ENCODE data around the gene EVC2.
"Not testable (repeated sequence)": the region's sequence is repeated elsewhere in the genome, so short reads cannot be mapped to it uniquely, and the experiment has no call there.

EVC2 gene

GRCh38 chr4:5609306-5610007 lies 98.9 kb downstream of the EVC2 start:
- Mint-ChIP-seq H3K36me3 (ENCODE audit: insufficient read depth) (no peaks in the 10 kb centered on the region), H3K4me1 (ENCODE audit: low read depth in 2 of 2) (no peaks in the 10 kb centered on the region), H3K27me3 (no peaks in the 10 kb centered on the region), H3K4me3 (no peak overlapping the region), H3K27ac (no peak overlapping the region), H3K9me3 (no peaks in the 10 kb centered on the region)
- no peak for ATAC-seq (replicated peaks)
- no peak for DNase-seq

GRCh38 chr4:5593828-5594227 lies 114.5 kb downstream of the EVC2 start:
- not testable (repeated sequence) for H3K4me1 Mint-ChIP-seq (ENCODE audit: low read depth in 2 of 2); H3K9me3 Mint-ChIP-seq; H3K27ac Mint-ChIP-seq; ATAC-seq (replicated peaks); H3K4me3 Mint-ChIP-seq; DNase-seq; H3K36me3 Mint-ChIP-seq (ENCODE audit: insufficient read depth)
- peaks cover 11 to 12% of the 10 kb centered on the region in 2 donors for H3K27me3 Mint-ChIP-seq

GRCh38 chr4:5592272-5592671 lies 116.1 kb downstream of the EVC2 start:
- no peak overlapping the region for H3K27ac Mint-ChIP-seq
- ATAC-seq (replicated peaks) (no peak), DNase-seq (no peak)
- no peak overlapping the region for H3K4me3 Mint-ChIP-seq
- H3K27me3 Mint-ChIP-seq, result peaks cover 11 to 12% of the 10 kb centered on the region in 2 donors
- H3K4me1 Mint-ChIP-seq (ENCODE audit: low read depth in 2 of 2), result no peaks in the 10 kb centered on the region
- H3K36me3 Mint-ChIP-seq (ENCODE audit: insufficient read depth), result no peaks in the 10 kb centered on the region
- peaks cover 7 to 8% of the 10 kb centered on the region in 2 donors for H3K9me3 Mint-ChIP-seq

GRCh38 chr4:5589495-5589894 lies 118.9 kb downstream of the EVC2 start:
- H3K4me1 Mint-ChIP-seq (ENCODE audit: low read depth in 2 of 2), result no peaks in the 10 kb centered on the region

GRCh38 chr4:5588046-5588445 lies 120.3 kb downstream of the EVC2 start:
- no peak overlapping the region for H3K4me3 Mint-ChIP-seq
- H3K36me3 Mint-ChIP-seq (ENCODE audit: insufficient read depth), result no peaks in the 10 kb centered on the region
- ATAC-seq (replicated peaks), result no peak
- H3K4me1 Mint-ChIP-seq (ENCODE audit: low read depth in 2 of 2), result no peaks in the 10 kb centered on the region
- no peak for DNase-seq
- peaks cover 6 to 11% of the 10 kb centered on the region in 2 donors for H3K27me3 Mint-ChIP-seq
- H3K27ac Mint-ChIP-seq, result no peak overlapping the region
- H3K9me3 Mint-ChIP-seq, result peaks cover 5 to 17% of the 10 kb centered on the region in 2 donors

More at GRCh38 chr4:5589495-5589894, 118.9 kb downstream of the EVC2 start:
- Mint-ChIP-seq H3K36me3 (ENCODE audit: insufficient read depth) (no peaks in the 10 kb centered on the region), H3K4me3 (no peak overlapping the region), H3K27me3 (peaks cover 7 to 11% of the 10 kb centered on the region in 2 donors), H3K9me3 (peaks cover 5 to 16% of the 10 kb centered on the region in 2 donors), H3K27ac (no peak overlapping the region)
- DNase-seq, result no peak
- no peak for ATAC-seq (replicated peaks)

GRCh38 chr4:5575941-5576340 lies 132.4 kb downstream of the EVC2 start:
- peaks cover 1 to 12% of the 10 kb centered on the region in 2 donors for H3K9me3 Mint-ChIP-seq
- ATAC-seq (replicated peaks) (no peak), DNase-seq (no peak)
- H3K27me3 Mint-ChIP-seq, result no peaks in the 10 kb centered on the region
- no peak overlapping the region for H3K4me3 Mint-ChIP-seq
- H3K27ac Mint-ChIP-seq, result no peak overlapping the region
- peaks cover 2 to 10% of the 10 kb centered on the region in 2 donors for H3K4me1 Mint-ChIP-seq (ENCODE audit: low read depth in 2 of 2)
- H3K36me3 Mint-ChIP-seq (ENCODE audit: insufficient read depth), result peaks cover 4% of the 10 kb centered on the region

- H3K36me3 Mint-ChIP-seq (ENCODE audit: insufficient read depth), result peaks cover 4% of the 10 kb centered on the region
- no peak overlapping the region for H3K4me3 Mint-ChIP-seq
Observed at GRCh38 chr4:5574386-5574785, 134.0 kb downstream of the EVC2 start.

GRCh38 chr4:5573965-5574364 lies 134.4 kb downstream of the EVC2 start:
- H3K4me1 Mint-ChIP-seq (ENCODE audit: low read depth in 2 of 2), result peaks cover 2 to 10% of the 10 kb centered on the region in 2 donors
- H3K27me3 Mint-ChIP-seq, result no peaks in the 10 kb centered on the region
- H3K27ac Mint-ChIP-seq, result peak overlapping the region in 1 of 2 donors; percentile 32
- H3K9me3 Mint-ChIP-seq, result peaks cover 0 to 5% of the 10 kb centered on the region in 2 donors
- DNase-seq (peak in 1 of 3 experiments; percentile 1), ATAC-seq (replicated peaks) (no peak)
- H3K4me3 Mint-ChIP-seq, result no peak overlapping the region
- H3K36me3 Mint-ChIP-seq (ENCODE audit: insufficient read depth), result peaks cover 4% of the 10 kb centered on the region

More at GRCh38 chr4:5574386-5574785, 134.0 kb downstream of the EVC2 start:
- Mint-ChIP-seq H3K4me1 (ENCODE audit: low read depth in 2 of 2) (peaks cover 2 to 10% of the 10 kb centered on the region in 2 donors), H3K9me3 (peaks cover 0 to 9% of the 10 kb centered on the region in 2 donors), H3K27ac (peak overlapping the region in 1 of 2 donors; percentile 32), H3K27me3 (no peaks in the 10 kb centered on the region)
- ATAC-seq (replicated peaks) (no peak), DNase-seq (no peak)

GRCh38 chr4:5572751-5573150 lies 135.6 kb downstream of the EVC2 start:
- DNase-seq (no peak), ATAC-seq (replicated peaks) (no peak)
- H3K27ac Mint-ChIP-seq, result no peak overlapping the region
- no peaks in the 10 kb centered on the region for H3K27me3 Mint-ChIP-seq
- H3K36me3 Mint-ChIP-seq (ENCODE audit: insufficient read depth), result peaks cover 8% of the 10 kb centered on the region
- H3K4me3 Mint-ChIP-seq, result no peak overlapping the region
- peaks cover 2 to 10% of the 10 kb centered on the region in 2 donors for H3K4me1 Mint-ChIP-seq (ENCODE audit: low read depth in 2 of 2)
- H3K9me3 Mint-ChIP-seq, result no peaks in the 10 kb centered on the region

GRCh38 chr4:5572114-5572513 lies 136.2 kb downstream of the EVC2 start:
- H3K27ac Mint-ChIP-seq, result no peak overlapping the region
- DNase-seq (no peak), ATAC-seq (replicated peaks) (no peak)
- peaks cover 8% of the 10 kb centered on the region for H3K36me3 Mint-ChIP-seq (ENCODE audit: insufficient read depth)
- no peak overlapping the region for H3K4me3 Mint-ChIP-seq
- H3K9me3 Mint-ChIP-seq, result no peaks in the 10 kb centered on the region
- H3K4me1 Mint-ChIP-seq (ENCODE audit: low read depth in 2 of 2), result peaks cover 2 to 10% of the 10 kb centered on the region in 2 donors
- H3K27me3 Mint-ChIP-seq, result no peaks in the 10 kb centered on the region

- H3K4me1 Mint-ChIP-seq (ENCODE audit: low read depth in 2 of 2), result peaks cover 2 to 10% of the 10 kb centered on the region in 2 donors
- H3K4me3 Mint-ChIP-seq, result no peak overlapping the region
- H3K9me3 Mint-ChIP-seq, result no peaks in the 10 kb centered on the region
- no peaks in the 10 kb centered on the region for H3K27me3 Mint-ChIP-seq
- no peak overlapping the region for H3K27ac Mint-ChIP-seq
- DNase-seq, result no peak
- peaks cover 8% of the 10 kb centered on the region for H3K36me3 Mint-ChIP-seq (ENCODE audit: insufficient read depth)
- ATAC-seq (replicated peaks), result no peak
Observed at GRCh38 chr4:5571646-5572045, 136.7 kb downstream of the EVC2 start.

- no peak for ATAC-seq (replicated peaks)
- peaks cover 2 to 10% of the 10 kb centered on the region in 2 donors for H3K4me1 Mint-ChIP-seq (ENCODE audit: low read depth in 2 of 2)
- H3K27me3 Mint-ChIP-seq, result no peaks in the 10 kb centered on the region
- H3K4me3 Mint-ChIP-seq, result no peak overlapping the region
- peaks cover 8% of the 10 kb centered on the region for H3K36me3 Mint-ChIP-seq (ENCODE audit: insufficient read depth)
- H3K27ac Mint-ChIP-seq, result no peak overlapping the region
- DNase-seq, result no peak
- no peaks in the 10 kb centered on the region for H3K9me3 Mint-ChIP-seq
Observed at GRCh38 chr4:5569451-5569850, 138.9 kb downstream of the EVC2 start.

- H3K4me3 Mint-ChIP-seq, result no peak overlapping the region
- no peaks in the 10 kb centered on the region for H3K9me3 Mint-ChIP-seq
- H3K27ac Mint-ChIP-seq, result no peak overlapping the region
- H3K27me3 Mint-ChIP-seq, result no peaks in the 10 kb centered on the region
- H3K36me3 Mint-ChIP-seq (ENCODE audit: insufficient read depth), result peaks cover 8% of the 10 kb centered on the region
- ATAC-seq (replicated peaks) (no peak), DNase-seq (no peak)
- H3K4me1 Mint-ChIP-seq (ENCODE audit: low read depth in 2 of 2), result peaks cover 2 to 5% of the 10 kb centered on the region in 2 donors
Observed at GRCh38 chr4:5568931-5569330, 139.4 kb downstream of the EVC2 start.

- ATAC-seq (replicated peaks) (no peak), DNase-seq (no peak)
- no peak overlapping the region for H3K27ac Mint-ChIP-seq
- peaks cover 8% of the 10 kb centered on the region for H3K36me3 Mint-ChIP-seq (ENCODE audit: insufficient read depth)
- no peaks in the 10 kb centered on the region for H3K27me3 Mint-ChIP-seq
- H3K4me3 Mint-ChIP-seq, result no peak overlapping the region
- peaks cover 2 to 3% of the 10 kb centered on the region in 2 donors for H3K4me1 Mint-ChIP-seq (ENCODE audit: low read depth in 2 of 2)
- H3K9me3 Mint-ChIP-seq, result no peaks in the 10 kb centered on the region
Observed at GRCh38 chr4:5568336-5568735, 140.0 kb downstream of the EVC2 start.
